Neural progenitor cell (in vitro differentiated cells): Measurements from ENCODE around the gene SPRED2.

ENCODE experiments used
- CTCF ChIP-seq: fragments of 200-600 bp; sonication (generic); IDR thresholded peaks from 2 replicates; pipeline ENCODE4 v1.5.1; 2017; ENCODE audit warnings: antibody characterized with exemption, mild to moderate bottlenecking
- EZH2 ChIP-seq: fragments of 200-600 bp; sonication (generic); IDR thresholded peaks from 2 replicates; pipeline ENCODE4 v1.6.1; 2017; ENCODE audit warnings: antibody characterized with exemption, mild to moderate bottlenecking, moderate library complexity

GRCh38 chr2:65403529-65403915, 28.9 kb downstream of the SPRED2 start:
- TF ChIP-seq CTCF (no peak), EZH2 (no peak)
